T47D (cell line): ENCODE measurements around the gene PREPL.
A peak's percentile ranks its signal among the peaks of the same experiment; 100 is the strongest.
"Not testable (repeated sequence)": the region's sequence is repeated elsewhere in the genome, so short reads cannot be mapped to it uniquely, and the experiment has no call there.

Experiments used
- DNase-seq, 2 experiments: peaks; one replicate each; pipeline versions ENCODE4 v3.0.0 to v3.0.0-alpha.2; 2011 to 2012; ENCODE audit warnings: low read depth in 1 of 2, low spot score in 1 of 2
- JUND ChIP-seq: IDR thresholded peaks from 2 replicates; pipeline ENCODE4 v1.6.1; 2012; ENCODE audit warnings: low read depth
- in situ Hi-C: cut with HindIII; loops from 2 replicates; pipeline ENCODE4 v1.10.0; 2016; ENCODE audit warnings: low sequenced_read_pairs, low pct_unique_long_range_greater_than_20kb

Gene PREPL

GRCh38 chr2:44361330-44362206 lies at the start of gene PREPL, which contains the start of gene CAMKMT:
TSS of gene PREPL (minus strand) at chr2:44361494. CDS start at chr2:44346342, 15,152 bp downstream.
TSS of gene CAMKMT (plus strand) at chr2:44361947.
- DNase-seq = peak; percentile 80 to 97
- in situ Hi-C loops = no loop called here
- no peak for TF ChIP-seq JUND

- TF ChIP-seq JUND = no peak
- no peak for DNase-seq
- in situ Hi-C loops = no loop called here
Measured at GRCh38 chr2:44398243-44398897, 37.1 kb upstream of the PREPL start.

GRCh38 chr2:44397447-44398175 lies 36.3 kb upstream of the PREPL start:
- no peak for TF ChIP-seq JUND
- in situ Hi-C loops = no loop called here
- DNase-seq = no peak

- TF ChIP-seq JUND = no peak
- DNase-seq = peak in 1 of 2 experiments; percentile 46
- in situ Hi-C loops = no loop called here
Measured at GRCh38 chr2:44392338-44392943, 31.1 kb upstream of the PREPL start.

GRCh38 chr2:44389895-44390294 lies 28.6 kb upstream of the PREPL start:
- no peak for TF ChIP-seq JUND
- in situ Hi-C loops = no loop called here
- peak in 1 of 2 experiments; percentile 1 for DNase-seq

GRCh38 chr2:44388877-44389276 lies 27.6 kb upstream of the PREPL start:
- no peak for DNase-seq
- TF ChIP-seq JUND = no peak
- in situ Hi-C loops = no loop called here

- DNase-seq, in situ Hi-C loops: not testable (repeated sequence)
Measured at GRCh38 chr2:44385226-44385625, 23.9 kb upstream of the PREPL start.

GRCh38 chr2:44377486-44377885 lies 16.2 kb upstream of the PREPL start:
- in situ Hi-C loops = no loop called here
- DNase-seq = no peak
- TF ChIP-seq JUND = no peak

GRCh38 chr2:44372246-44372645 lies 11.0 kb upstream of the PREPL start:
- no peak for TF ChIP-seq JUND
- in situ Hi-C loops = no loop called here
- DNase-seq = no peak

GRCh38 chr2:44371445-44371844 lies 10.2 kb upstream of the PREPL start:
- in situ Hi-C loops = no loop called here
- TF ChIP-seq JUND = no peak

GRCh38 chr2:44369392-44369791 lies 8.1 kb upstream of the PREPL start:
- in situ Hi-C loops = no loop called here
- TF ChIP-seq JUND = no peak
- DNase-seq = no peak

More at GRCh38 chr2:44371445-44371844, 10.2 kb upstream of the PREPL start:
- no peak for DNase-seq

GRCh38 chr2:44367591-44367990 lies 6.3 kb upstream of the PREPL start:
- in situ Hi-C loops = no loop called here
- no peak for DNase-seq
- TF ChIP-seq JUND = no peak

- DNase-seq = no peak
- TF ChIP-seq JUND = no peak
- in situ Hi-C loops = no loop called here
Measured at GRCh38 chr2:44364604-44365003, 3.3 kb upstream of the PREPL start.
